HEK293 (cell line): ENCODE data around the gene RTBDN.
A peak's percentile ranks its signal among the peaks of the same experiment; 100 is the strongest.

ENCODE experiments used
- INSM2 ChIP-seq: fragments of 450-650 bp; formaldehyde crosslinking; IDR thresholded peaks from 2 replicates; pipeline ENCODE4 v1.5.1; 2016; ENCODE audit warnings: missing biosample characterization, missing genetic modification characterization
- KLF16 ChIP-seq: fragments of 450-650 bp; formaldehyde crosslinking; IDR thresholded peaks from 2 replicates; pipeline ENCODE4 v1.5.1; 2017; ENCODE audit warnings: missing biosample characterization, missing genetic modification characterization
- SETDB1 ChIP-seq: IDR thresholded peaks from one replicate; pipeline ENCODE4 v1.6.1; 2017; ENCODE audit warnings: mild to moderate bottlenecking, low read length, moderate library complexity, mixed read lengths; ENCODE audit not compliant: insufficient read length
- ZBTB17 ChIP-seq: fragments of 450-650 bp; formaldehyde crosslinking; IDR thresholded peaks from 2 replicates; pipeline ENCODE4 v1.5.1; 2016; ENCODE audit warnings: missing biosample characterization, missing genetic modification characterization
- ZBTB49 ChIP-seq: fragments of 450-650 bp; formaldehyde crosslinking; IDR thresholded peaks from 2 replicates; pipeline ENCODE4 v1.5.1; 2016; ENCODE audit warnings: missing biosample characterization, missing genetic modification characterization, low read depth
- ZIC2 ChIP-seq: fragments of 450-650 bp; formaldehyde crosslinking; IDR thresholded peaks from 2 replicates; pipeline ENCODE4 v1.5.1; 2016; ENCODE audit warnings: missing biosample characterization, missing genetic modification characterization
- ZNF341 ChIP-seq: fragments of 450-650 bp; formaldehyde crosslinking; IDR thresholded peaks from 2 replicates; pipeline ENCODE4; 2016; ENCODE audit warnings: low read depth, missing biosample characterization, missing genetic modification characterization
- ZNF391 ChIP-seq: fragments of 450-650 bp; formaldehyde crosslinking; IDR thresholded peaks from 2 replicates; pipeline ENCODE4 v1.5.1; 2016; ENCODE audit warnings: low read depth, missing biosample characterization, missing genetic modification characterization, borderline replicate concordance
- ZNF394 ChIP-seq: fragments of 450-650 bp; formaldehyde crosslinking; IDR thresholded peaks from 2 replicates; pipeline ENCODE4 v1.5.1; 2016; ENCODE audit warnings: missing biosample characterization, missing genetic modification characterization, mild to moderate bottlenecking, moderate library complexity, borderline replicate concordance
- ZNF521 ChIP-seq: fragments of 450-650 bp; formaldehyde crosslinking; IDR thresholded peaks from 2 replicates; pipeline ENCODE4 v1.5.1; 2017; ENCODE audit warnings: missing biosample characterization, mild to moderate bottlenecking, missing genetic modification characterization
- ZNF626 ChIP-seq: fragments of 450-650 bp; sonication (Bioruptor Pico); formaldehyde crosslinking; IDR thresholded peaks from 2 replicates; pipeline ENCODE4 v1.5.1; 2018; ENCODE audit warnings: missing biosample characterization, missing genetic modification characterization, inconsistent platforms
- ZNF792 ChIP-seq: fragments of 450-650 bp; formaldehyde crosslinking; IDR thresholded peaks from 2 replicates; pipeline ENCODE4 v1.5.1; 2016; ENCODE audit warnings: missing biosample characterization, missing genetic modification characterization
- TF ChIP-seq, protein P1 (sequence below): fragments of 450-650 bp; formaldehyde crosslinking; IDR thresholded peaks from 2 replicates; pipeline ENCODE4 v1.5.1; 2016; ENCODE audit warnings: missing biosample characterization, missing genetic modification characterization

DNA sequence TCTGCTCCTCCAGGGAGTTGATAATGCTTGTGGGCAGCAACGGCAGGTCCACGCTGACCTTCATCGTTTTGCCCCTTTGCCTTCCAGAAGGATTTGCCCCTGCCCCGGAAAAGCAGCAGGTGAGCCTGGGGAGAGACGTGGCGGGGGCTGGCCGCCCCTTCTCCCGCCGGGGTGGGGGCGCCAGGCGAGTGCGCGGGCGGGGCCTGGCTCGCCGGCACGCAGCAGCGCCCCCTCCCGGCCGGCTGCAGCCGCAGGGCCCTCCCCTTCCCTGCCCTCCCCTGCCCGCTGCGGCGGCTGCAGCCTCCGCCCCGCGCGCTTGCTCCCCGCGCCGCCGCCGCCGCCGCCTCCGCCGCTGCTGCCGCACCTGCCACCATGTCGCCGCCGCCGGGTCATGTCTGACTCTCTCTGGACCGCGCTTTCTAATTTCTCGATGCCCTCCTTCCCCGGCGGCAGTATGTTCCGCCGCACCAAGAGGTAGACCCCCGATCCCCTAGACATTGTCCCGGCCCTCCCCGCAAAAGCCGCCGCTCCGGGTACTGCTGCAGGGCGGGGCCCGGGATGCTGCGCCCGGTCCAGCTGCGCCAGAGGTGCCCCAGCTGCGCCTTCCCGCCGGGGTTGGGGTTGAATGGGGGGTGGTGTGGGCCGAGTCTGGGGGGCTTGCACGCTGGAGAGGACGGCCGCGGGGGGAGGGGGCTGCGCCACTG lies 4.0 kb upstream of the RTBDN start, which contains the start of gene MAST1:
- TF ChIP-seq SETDB1 (no peak), KLF16 (tag by site-specific recombination) (no peak), ZNF391 (tag by site-specific recombination) (no peak), ZNF394 (tag by site-specific recombination) (no peak), ZNF626 (tag by site-specific recombination) (no peak), INSM2 (no peak), ZIC2 (tag by site-specific recombination) (peak; percentile 7; the same call in 1 of the 2 replicates), ZNF792 (tag by site-specific recombination) (no peak), ZBTB49 (tag by site-specific recombination) (no peak), ZBTB17 (no peak), ZNF521 (tag by site-specific recombination) (no peak), ZNF341 (0 out of 2 replicates have a peak, but pooled peaks have one; percentile 14)
- TF ChIP-seq, protein P1, sequence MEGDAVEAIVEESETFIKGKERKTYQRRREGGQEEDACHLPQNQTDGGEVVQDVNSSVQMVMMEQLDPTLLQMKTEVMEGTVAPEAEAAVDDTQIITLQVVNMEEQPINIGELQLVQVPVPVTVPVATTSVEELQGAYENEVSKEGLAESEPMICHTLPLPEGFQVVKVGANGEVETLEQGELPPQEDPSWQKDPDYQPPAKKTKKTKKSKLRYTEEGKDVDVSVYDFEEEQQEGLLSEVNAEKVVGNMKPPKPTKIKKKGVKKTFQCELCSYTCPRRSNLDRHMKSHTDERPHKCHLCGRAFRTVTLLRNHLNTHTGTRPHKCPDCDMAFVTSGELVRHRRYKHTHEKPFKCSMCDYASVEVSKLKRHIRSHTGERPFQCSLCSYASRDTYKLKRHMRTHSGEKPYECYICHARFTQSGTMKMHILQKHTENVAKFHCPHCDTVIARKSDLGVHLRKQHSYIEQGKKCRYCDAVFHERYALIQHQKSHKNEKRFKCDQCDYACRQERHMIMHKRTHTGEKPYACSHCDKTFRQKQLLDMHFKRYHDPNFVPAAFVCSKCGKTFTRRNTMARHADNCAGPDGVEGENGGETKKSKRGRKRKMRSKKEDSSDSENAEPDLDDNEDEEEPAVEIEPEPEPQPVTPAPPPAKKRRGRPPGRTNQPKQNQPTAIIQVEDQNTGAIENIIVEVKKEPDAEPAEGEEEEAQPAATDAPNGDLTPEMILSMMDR, result no peak
